ENCODE results near the gene MARS1.
"Not testable (repeated sequence)": the region's sequence is repeated elsewhere in the genome, so short reads cannot be mapped to it uniquely, and the experiment has no call there.

The MARS1 gene

DNA sequence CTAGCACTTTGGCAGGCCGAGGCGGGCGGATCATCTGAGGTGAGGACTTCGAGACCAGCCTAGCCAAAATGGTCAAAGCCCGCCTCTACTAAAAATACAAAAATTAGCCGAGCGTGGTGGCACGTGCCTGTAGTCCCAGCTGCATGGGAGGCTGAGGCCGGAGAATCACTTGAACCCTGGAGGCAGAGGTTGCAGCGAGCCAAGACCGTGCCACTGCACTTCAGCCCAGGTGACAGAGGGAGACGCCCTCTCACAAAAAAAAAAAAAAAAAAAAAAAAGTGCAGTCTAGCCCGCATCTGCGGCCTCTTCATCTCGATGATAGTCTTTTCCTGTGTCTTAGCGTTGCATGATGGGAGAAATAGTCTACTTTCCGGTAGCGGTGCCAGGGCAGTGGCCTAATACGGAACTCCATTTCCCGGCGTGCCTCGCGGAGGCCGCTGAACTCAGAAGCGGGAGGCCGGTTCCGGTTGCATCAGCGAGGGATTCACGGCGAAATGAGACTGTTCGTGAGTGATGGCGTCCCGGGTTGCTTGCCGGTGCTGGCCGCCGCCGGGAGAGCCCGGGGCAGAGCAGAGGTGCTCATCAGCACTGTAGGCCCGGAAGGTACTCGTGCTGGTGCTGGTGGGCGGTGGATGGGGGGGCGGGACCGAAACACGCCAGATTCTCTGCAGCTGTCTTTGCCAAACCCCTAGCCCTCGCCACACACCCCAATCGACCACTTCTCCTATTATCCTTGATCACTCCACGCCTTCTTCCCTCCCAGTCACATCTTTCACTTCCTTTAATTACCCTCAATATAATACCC is at the start of gene MARS1:
TSS of gene MARS1 (plus strand) at position 472 of the 805 bp plus-strand sequence. CDS start at position 495, 23 bp downstream.
- H3K4me3 ChIP-seq (ENCODE audit: low read depth, low read length), result peak within 1 kb of the TSS; percentile 91
- peaks cover 12% of the 10 kb centered on the region; the same call in 1 of the 2 replicates for H3K4me1 ChIP-seq (ENCODE audit: control insufficient read depth, insufficient read depth, low read length)
- peaks cover 2% of the 10 kb centered on the region; the same call in 1 of the 2 replicates for H3K9me3 ChIP-seq (ENCODE audit: control insufficient read depth, insufficient read depth, low read length)
- peaks cover 38% of the 10 kb centered on the region for H3K36me3 ChIP-seq (ENCODE audit: control insufficient read depth, insufficient read depth, low read length)
- H3K27me3 ChIP-seq (ENCODE audit: control insufficient read depth, insufficient read depth, low read length), result no peaks in the 10 kb centered on the region
- H3K9ac ChIP-seq (ENCODE audit: low read depth, low read length), result peak within 1 kb of the TSS; percentile 97
- H3K27ac ChIP-seq (ENCODE audit: low read depth, low read length), result peak within 1 kb of the TSS; percentile 93

- H3K27ac ChIP-seq (ENCODE audit: low read depth, low read length), result no peak overlapping the region
- H3K9me3 ChIP-seq (ENCODE audit: control insufficient read depth, insufficient read depth, low read length), result no peaks in the 10 kb centered on the region
- H3K27me3 ChIP-seq (ENCODE audit: control insufficient read depth, insufficient read depth, low read length), result no peaks in the 10 kb centered on the region
- H3K36me3 ChIP-seq (ENCODE audit: control insufficient read depth, insufficient read depth, low read length), result no peaks in the 10 kb centered on the region
- no peak overlapping the region for H3K9ac ChIP-seq (ENCODE audit: low read depth, low read length)
- H3K4me1 ChIP-seq (ENCODE audit: control insufficient read depth, insufficient read depth, low read length), result no peaks in the 10 kb centered on the region
- H3K4me3 ChIP-seq (ENCODE audit: low read depth, low read length), result no peak overlapping the region
Measured at GRCh38 chr12:57438400-57438799, 49.5 kb upstream of the MARS1 start.

DNA sequence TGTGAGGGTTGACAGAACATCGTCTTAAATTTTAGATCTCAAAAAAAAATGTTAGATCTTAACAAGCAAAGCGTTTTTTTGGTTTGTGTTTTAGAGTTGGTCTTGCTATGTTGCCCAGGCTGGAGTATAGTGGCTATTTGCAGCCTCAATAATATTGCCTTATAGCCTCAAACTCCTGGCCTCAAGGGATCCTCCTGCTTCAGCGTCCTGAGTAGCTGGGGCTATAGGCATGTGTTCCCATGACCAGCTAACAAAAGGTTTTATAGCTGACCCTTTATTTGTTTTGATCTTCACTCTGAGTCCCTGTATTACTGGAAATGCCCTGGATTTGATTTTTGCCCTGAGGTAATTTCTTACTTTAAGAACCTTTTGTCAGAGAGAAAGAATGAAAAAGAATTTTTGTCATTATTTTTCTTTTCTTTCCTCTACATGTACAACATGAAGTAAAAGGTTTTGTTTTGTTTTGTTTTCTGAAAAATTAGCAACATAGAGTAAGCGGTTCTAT is 48.1 kb upstream of the MARS1 start:
- Histone ChIP-seq H3K27ac (ENCODE audit: low read depth, low read length) (no peak overlapping the region), H3K4me3 (ENCODE audit: low read depth, low read length) (no peak overlapping the region), H3K9ac (ENCODE audit: low read depth, low read length) (no peak overlapping the region), H3K36me3 (ENCODE audit: control insufficient read depth, insufficient read depth, low read length) (no peaks in the 10 kb centered on the region), H3K27me3 (ENCODE audit: control insufficient read depth, insufficient read depth, low read length) (no peaks in the 10 kb centered on the region), H3K9me3 (ENCODE audit: control insufficient read depth, insufficient read depth, low read length) (no peaks in the 10 kb centered on the region), H3K4me1 (ENCODE audit: control insufficient read depth, insufficient read depth, low read length) (no peaks in the 10 kb centered on the region)

- not testable (repeated sequence) for H3K36me3 ChIP-seq (ENCODE audit: control insufficient read depth, insufficient read depth, low read length); H3K9ac ChIP-seq (ENCODE audit: low read depth, low read length); H3K4me3 ChIP-seq (ENCODE audit: low read depth, low read length); H3K4me1 ChIP-seq (ENCODE audit: control insufficient read depth, insufficient read depth, low read length); H3K27ac ChIP-seq (ENCODE audit: low read depth, low read length); H3K27me3 ChIP-seq (ENCODE audit: control insufficient read depth, insufficient read depth, low read length); H3K9me3 ChIP-seq (ENCODE audit: control insufficient read depth, insufficient read depth, low read length)
Measured at GRCh38 chr12:57441393-57441792, 46.5 kb upstream of the MARS1 start.

- H3K9ac ChIP-seq (ENCODE audit: low read depth, low read length), result no peak overlapping the region
- H3K27ac ChIP-seq (ENCODE audit: low read depth, low read length), result no peak overlapping the region
- no peaks in the 10 kb centered on the region for H3K36me3 ChIP-seq (ENCODE audit: control insufficient read depth, insufficient read depth, low read length)
- no peaks in the 10 kb centered on the region for H3K9me3 ChIP-seq (ENCODE audit: control insufficient read depth, insufficient read depth, low read length)
- no peak overlapping the region for H3K4me3 ChIP-seq (ENCODE audit: low read depth, low read length)
- no peaks in the 10 kb centered on the region for H3K27me3 ChIP-seq (ENCODE audit: control insufficient read depth, insufficient read depth, low read length)
- no peaks in the 10 kb centered on the region for H3K4me1 ChIP-seq (ENCODE audit: control insufficient read depth, insufficient read depth, low read length)
Measured at GRCh38 chr12:57441846-57442427, 45.9 kb upstream of the MARS1 start.

DNA sequence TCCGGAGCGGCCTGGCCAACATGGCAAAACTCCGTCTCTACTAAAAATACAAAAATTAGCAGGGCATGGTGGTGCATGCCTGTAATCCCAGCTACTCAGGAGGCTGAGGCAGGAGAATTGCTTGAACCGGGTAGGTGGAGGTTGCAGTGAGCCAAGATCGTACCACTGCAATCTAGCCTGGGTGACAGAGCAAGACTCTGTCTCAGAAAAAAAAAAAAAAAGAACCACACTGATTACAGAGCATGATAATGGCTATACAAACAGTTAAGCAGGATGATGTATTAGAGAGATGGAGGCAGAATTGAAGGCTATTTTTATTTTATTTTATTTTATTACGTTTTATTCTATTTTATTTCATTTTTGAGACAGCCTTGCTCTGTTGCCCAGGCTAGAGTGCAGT is 43.5 kb upstream of the MARS1 start:
- not testable (repeated sequence) for H3K27me3 ChIP-seq (ENCODE audit: control insufficient read depth, insufficient read depth, low read length); H3K9ac ChIP-seq (ENCODE audit: low read depth, low read length); H3K27ac ChIP-seq (ENCODE audit: low read depth, low read length); H3K9me3 ChIP-seq (ENCODE audit: control insufficient read depth, insufficient read depth, low read length); H3K4me1 ChIP-seq (ENCODE audit: control insufficient read depth, insufficient read depth, low read length); H3K36me3 ChIP-seq (ENCODE audit: control insufficient read depth, insufficient read depth, low read length); H3K4me3 ChIP-seq (ENCODE audit: low read depth, low read length)

DNA sequence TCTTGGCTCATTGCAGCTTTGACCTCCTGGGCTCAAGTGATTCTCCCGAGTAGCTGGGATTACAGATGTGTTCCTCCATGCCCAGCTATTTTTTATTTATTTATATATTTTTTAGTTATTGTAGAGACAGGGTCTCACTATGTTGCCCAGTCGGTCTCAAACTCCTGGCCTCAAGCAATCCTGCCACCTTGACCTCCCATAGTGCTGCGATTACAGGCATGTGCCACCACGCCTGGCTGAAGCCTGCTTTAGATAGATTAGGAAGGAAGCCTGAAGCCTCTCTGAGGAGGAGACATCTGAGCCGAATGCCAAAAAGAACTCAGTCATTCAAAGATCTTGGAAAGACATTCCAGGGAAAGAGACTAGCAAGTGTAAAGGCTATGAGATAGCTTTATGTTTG is 43.1 kb upstream of the MARS1 start:
- no peaks in the 10 kb centered on the region for H3K9me3 ChIP-seq (ENCODE audit: control insufficient read depth, insufficient read depth, low read length)
- no peak overlapping the region for H3K27ac ChIP-seq (ENCODE audit: low read depth, low read length)
- no peaks in the 10 kb centered on the region for H3K27me3 ChIP-seq (ENCODE audit: control insufficient read depth, insufficient read depth, low read length)
- H3K4me1 ChIP-seq (ENCODE audit: control insufficient read depth, insufficient read depth, low read length), result no peaks in the 10 kb centered on the region
- H3K9ac ChIP-seq (ENCODE audit: low read depth, low read length), result no peak overlapping the region
- no peak overlapping the region for H3K4me3 ChIP-seq (ENCODE audit: low read depth, low read length)
- no peaks in the 10 kb centered on the region for H3K36me3 ChIP-seq (ENCODE audit: control insufficient read depth, insufficient read depth, low read length)

DNA sequence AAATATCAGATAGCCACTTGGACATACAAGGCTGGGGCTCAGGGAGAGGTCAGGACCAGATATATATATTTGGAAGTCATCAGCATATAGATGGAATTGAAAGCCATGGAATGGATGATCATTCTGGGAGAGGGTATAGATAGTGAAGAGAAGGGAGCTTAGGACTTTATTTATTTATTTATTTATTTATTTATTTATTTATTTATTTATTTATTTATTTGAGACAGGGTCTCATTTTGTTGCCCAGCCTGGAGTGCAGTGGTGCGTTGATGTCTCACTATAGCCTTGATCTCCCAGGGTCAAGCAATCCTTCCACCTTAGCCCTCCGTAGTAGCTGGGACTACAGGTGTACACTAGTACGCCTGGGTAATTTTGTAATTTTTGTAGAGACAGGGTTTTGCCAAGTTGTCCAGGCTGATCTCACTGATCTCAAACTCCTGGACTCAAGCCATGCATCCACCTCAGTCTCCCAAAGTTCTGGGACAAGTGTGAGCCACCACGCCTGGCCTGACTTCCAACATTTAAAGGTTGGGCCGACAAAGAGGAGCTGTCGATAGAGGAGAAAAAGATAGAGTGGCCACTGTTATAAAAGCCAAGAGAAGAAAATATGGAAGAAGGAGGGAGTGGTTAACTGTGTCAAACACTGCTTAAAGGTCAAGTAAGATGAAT is 41.4 kb upstream of the MARS1 start:
- H3K36me3 ChIP-seq (ENCODE audit: control insufficient read depth, insufficient read depth, low read length), result no peaks in the 10 kb centered on the region
- H3K27me3 ChIP-seq (ENCODE audit: control insufficient read depth, insufficient read depth, low read length), result no peaks in the 10 kb centered on the region
- H3K27ac ChIP-seq (ENCODE audit: low read depth, low read length), result no peak overlapping the region
- no peaks in the 10 kb centered on the region for H3K4me1 ChIP-seq (ENCODE audit: control insufficient read depth, insufficient read depth, low read length)
- H3K9me3 ChIP-seq (ENCODE audit: control insufficient read depth, insufficient read depth, low read length), result no peaks in the 10 kb centered on the region
- H3K9ac ChIP-seq (ENCODE audit: low read depth, low read length), result no peak overlapping the region
- H3K4me3 ChIP-seq (ENCODE audit: low read depth, low read length), result no peak overlapping the region

DNA sequence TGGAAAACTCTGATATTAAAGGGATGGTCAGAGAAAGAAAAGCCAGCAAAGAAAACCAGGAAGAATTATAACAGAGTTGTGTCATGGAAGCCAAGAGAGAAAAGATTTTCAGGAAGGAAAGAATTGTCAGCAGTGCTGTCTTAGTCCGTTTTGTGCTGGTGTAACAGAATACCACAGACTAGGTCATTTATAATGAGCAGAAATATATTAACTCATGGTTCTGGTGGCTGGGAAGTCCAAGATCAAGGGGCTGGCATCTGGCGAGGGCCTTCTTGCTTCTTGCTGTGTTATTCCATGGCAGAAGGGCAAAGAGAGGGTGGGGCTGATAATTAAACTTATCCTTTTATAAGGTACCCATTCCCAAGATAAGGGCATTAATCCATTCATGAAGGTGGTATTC is 39.2 kb upstream of the MARS1 start:
- Histone ChIP-seq H3K36me3 (ENCODE audit: control insufficient read depth, insufficient read depth, low read length) (no peaks in the 10 kb centered on the region), H3K4me1 (ENCODE audit: control insufficient read depth, insufficient read depth, low read length) (peaks cover 11% of the 10 kb centered on the region)

GRCh38 chr12:57449375-57449774 is 38.5 kb upstream of the MARS1 start:
- H3K9me3 ChIP-seq (ENCODE audit: control insufficient read depth, insufficient read depth, low read length), result no peaks in the 10 kb centered on the region
- H3K27ac ChIP-seq (ENCODE audit: low read depth, low read length), result no peak overlapping the region
- H3K27me3 ChIP-seq (ENCODE audit: control insufficient read depth, insufficient read depth, low read length), result no peaks in the 10 kb centered on the region
- H3K4me3 ChIP-seq (ENCODE audit: low read depth, low read length), result no peak overlapping the region
- H3K9ac ChIP-seq (ENCODE audit: low read depth, low read length), result no peak overlapping the region
- H3K4me1 ChIP-seq (ENCODE audit: control insufficient read depth, insufficient read depth, low read length), result peaks cover 11% of the 10 kb centered on the region
- no peaks in the 10 kb centered on the region for H3K36me3 ChIP-seq (ENCODE audit: control insufficient read depth, insufficient read depth, low read length)

More for the DNA sequence above, 39.2 kb upstream of the MARS1 start:
- H3K9me3 ChIP-seq (ENCODE audit: control insufficient read depth, insufficient read depth, low read length), result no peaks in the 10 kb centered on the region
- no peak overlapping the region for H3K4me3 ChIP-seq (ENCODE audit: low read depth, low read length)
- H3K27ac ChIP-seq (ENCODE audit: low read depth, low read length), result no peak overlapping the region
- H3K27me3 ChIP-seq (ENCODE audit: control insufficient read depth, insufficient read depth, low read length), result no peaks in the 10 kb centered on the region
- no peak overlapping the region for H3K9ac ChIP-seq (ENCODE audit: low read depth, low read length)

GRCh38 chr12:57450057-57450456 is 37.8 kb upstream of the MARS1 start:
- no peak overlapping the region for H3K4me3 ChIP-seq (ENCODE audit: low read depth, low read length)
- H3K27ac ChIP-seq (ENCODE audit: low read depth, low read length), result no peak overlapping the region
- H3K36me3 ChIP-seq (ENCODE audit: control insufficient read depth, insufficient read depth, low read length), result no peaks in the 10 kb centered on the region
- H3K9me3 ChIP-seq (ENCODE audit: control insufficient read depth, insufficient read depth, low read length), result no peaks in the 10 kb centered on the region
- no peak overlapping the region for H3K9ac ChIP-seq (ENCODE audit: low read depth, low read length)
- peaks cover 17% of the 10 kb centered on the region for H3K4me1 ChIP-seq (ENCODE audit: control insufficient read depth, insufficient read depth, low read length)
- H3K27me3 ChIP-seq (ENCODE audit: control insufficient read depth, insufficient read depth, low read length), result no peaks in the 10 kb centered on the region
